Measurements from ENCODE around the gene PLSCR4.

PLSCR4 gene

DNA sequence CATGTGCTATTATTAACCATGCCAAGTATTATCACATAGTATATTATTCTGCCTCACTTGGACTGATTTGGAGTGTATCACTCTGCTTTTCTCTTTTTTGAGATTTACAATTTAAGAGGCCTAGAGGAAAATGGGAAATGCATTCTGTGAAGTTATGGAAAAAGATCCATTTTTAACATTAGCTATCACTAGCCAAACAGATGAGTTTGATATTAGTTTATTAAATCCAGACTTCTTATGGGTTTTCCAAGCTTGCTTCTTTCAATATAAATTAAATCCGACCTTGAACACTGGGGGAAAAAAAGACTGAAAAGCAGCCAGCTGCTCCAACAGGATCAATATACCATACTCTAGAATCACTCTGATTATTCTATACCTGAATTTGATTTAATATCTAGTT lies 59.9 kb downstream of the PLSCR4 start:
- no peak for DNase-seq (ENCODE audit: low read depth)

DNA sequence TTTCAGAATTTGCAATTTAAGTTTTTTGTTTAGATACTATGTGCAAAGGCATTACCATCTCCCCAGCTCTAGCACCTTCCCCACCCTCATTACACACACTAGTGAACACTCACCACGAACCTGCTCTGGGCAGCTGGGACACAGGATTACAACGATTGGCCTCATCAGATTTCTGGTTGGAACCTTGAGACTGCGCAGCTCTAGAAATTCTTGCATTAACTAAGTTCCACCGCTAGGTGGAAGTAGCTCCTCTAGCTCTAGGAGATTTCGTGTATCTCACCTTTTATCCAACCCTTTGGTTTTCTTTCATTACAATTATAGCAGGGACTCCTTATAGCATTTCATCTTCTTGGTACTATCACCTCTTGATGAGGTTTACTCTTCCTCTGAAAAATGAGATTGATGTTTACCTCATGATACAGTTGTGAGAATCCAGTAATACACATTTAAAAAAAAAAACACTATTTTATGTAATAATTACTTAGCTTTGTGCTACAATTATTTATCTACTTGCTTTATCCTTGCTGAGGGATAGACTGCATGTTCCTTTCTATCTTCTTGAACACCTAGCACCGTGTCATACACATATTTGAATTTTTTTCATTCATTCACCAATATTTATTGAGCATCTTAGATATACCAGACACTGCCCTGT lies 61.3 kb downstream of the PLSCR4 start:
- DNase-seq (ENCODE audit: low read depth): no peak

DNA sequence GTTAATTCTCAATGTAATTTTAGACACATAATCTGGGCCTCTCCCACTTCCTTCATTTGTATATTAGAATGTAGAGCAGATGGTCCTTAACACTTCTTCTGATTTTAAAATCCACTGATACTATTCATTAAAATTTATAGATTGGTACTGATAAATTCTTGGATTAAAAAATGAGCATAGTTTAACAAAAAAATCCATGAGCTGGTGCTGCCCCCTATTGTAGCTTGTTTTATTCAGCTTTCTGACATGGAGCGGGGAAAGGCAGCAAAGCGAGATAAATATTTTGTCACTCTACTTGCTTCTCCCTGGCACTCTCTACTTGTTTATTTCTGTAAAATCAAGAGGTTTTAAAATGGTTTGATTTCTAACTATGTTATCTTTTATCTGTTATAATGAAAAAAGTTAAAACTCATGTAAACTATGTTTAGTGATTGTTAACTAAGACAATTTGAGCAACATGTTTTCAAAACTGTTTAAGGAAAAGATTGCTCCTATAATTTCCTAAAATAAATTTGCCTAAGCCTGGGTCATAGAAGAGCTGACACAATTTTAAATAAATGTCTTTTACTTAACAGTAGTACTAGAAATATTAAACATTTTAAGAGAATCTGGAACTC lies 63.5 kb downstream of the PLSCR4 start:
- no peak for DNase-seq (ENCODE audit: low read depth)

DNA sequence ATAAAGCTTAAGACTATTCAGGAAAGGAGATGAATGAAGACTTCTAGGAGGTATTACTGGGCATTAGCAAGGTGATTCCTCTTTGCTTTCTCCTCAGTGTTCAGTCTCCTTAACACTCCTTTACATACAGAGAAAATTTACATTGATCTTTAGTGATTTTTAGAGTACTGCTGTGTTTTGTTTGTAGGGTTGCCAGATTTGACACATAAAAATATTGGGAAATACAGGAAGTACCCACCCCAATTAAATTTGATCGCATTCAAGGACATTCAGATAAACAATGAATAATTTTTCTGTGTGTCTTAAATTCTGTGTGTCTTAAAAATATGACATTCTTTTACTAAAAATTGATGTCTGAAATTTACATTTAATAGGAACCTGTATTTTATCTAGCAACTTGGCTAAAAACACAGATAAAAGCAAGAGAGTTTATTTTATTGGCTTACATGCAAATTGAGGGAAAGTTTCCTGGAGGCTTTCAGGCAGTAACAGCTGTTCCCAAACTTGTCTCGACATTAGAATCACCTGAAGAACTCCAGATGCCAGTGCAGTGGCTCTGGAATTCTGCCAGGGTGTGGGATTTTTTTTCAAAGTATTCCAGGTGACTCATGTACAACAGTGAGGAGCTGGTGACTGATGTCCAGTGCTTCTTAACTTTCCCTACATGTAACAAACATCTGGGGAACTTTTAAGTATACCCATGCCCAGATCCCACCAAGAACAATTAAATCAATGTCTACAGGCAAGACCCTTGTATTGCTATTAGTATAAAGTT lies 66.5 kb downstream of the PLSCR4 start:
- DNase-seq (ENCODE audit: low read depth): no peak

DNA sequence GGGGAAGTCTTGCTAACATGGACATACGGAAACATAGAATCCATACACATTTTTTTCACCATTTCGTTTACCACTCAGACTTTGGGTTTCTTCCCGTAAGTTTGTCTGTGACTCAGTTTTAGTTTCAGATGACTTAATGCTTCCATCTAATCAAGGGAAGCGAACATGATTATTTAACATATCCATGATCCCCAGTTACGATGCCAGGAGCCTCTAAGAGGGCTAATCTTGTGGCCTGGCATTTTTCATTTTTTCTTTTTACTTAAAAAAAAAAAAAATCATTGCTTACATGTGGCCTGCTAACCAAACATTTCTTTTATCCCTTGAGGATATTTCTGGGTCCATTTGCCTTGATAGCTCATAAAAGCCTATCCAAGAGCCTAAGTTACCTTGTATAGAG lies 69.7 kb downstream of the PLSCR4 start:
- DNase-seq (ENCODE audit: low read depth): no peak

DNA sequence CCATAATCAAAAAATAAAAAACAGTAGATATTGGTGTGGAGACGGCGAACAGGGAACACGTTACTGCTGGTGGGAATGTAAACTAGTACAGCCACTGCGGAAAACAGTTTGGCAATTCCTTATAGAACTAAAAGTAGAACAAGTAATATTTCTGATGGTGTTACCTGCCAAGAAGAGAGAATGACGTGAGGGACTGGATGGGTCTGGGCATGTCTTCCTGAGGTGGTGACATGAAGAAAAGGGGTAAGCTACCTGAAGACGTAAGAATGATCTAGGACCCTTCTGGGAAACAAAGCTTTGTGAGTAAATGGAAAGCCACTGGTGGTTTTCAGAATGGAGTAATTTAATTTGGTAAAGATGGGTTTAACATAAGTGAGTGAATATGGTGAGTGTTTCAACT lies 70.5 kb downstream of the PLSCR4 start:
- DNase-seq (ENCODE audit: low read depth): no peak

DNA sequence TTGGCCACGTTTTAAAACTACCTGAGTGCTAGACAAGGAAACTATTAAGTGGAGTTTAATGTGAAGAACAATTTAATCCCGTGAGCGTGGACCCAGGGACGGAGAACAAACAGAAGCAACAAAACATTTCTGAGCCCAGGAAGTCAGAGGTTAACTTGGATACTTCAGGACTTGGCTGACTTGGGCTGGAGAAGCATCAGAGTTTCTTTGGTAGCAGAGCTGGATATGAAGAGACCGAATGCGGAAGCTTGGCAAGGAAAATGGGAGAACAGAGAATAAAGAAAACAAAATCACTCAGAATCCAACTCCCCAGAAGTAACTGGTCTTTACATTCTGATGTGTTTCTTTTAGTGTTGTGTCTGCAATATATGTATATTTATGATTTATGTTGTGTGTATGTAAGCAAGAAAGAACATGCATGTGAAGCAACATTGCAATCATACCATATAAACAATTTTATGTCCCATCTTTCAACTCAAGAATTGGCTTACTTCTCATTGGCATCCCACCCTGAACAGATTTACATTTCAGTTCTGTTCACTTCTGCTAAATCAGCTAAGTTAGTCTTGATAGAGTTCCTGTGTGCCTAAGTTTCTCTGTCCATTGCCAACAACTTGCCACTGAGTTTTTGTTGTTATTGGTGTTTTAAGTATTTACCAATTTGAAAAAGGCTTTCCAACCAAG lies 72.8 kb downstream of the PLSCR4 start:
- DNase-seq (ENCODE audit: low read depth): no peak

DNA sequence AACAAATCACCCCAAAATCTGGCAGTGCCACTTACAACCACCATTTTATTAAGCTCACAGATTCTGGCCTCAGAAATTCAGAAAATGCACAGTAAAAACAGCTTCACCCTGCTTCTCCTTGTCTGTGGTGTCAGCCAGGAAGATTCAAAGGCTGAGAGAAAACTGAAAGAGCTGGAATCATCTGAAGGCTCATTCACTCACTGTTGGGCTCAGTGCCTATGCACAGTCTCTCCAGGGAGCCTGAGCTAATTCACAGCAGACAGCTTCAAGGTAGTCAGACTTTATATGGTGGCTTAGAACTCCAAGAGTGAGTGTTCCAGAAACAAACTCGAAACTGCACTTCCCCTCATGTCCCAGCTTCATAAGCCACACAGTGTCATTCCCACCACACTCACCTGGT lies 73.4 kb downstream of the PLSCR4 start:
- DNase-seq (ENCODE audit: low read depth): no peak

DNA sequence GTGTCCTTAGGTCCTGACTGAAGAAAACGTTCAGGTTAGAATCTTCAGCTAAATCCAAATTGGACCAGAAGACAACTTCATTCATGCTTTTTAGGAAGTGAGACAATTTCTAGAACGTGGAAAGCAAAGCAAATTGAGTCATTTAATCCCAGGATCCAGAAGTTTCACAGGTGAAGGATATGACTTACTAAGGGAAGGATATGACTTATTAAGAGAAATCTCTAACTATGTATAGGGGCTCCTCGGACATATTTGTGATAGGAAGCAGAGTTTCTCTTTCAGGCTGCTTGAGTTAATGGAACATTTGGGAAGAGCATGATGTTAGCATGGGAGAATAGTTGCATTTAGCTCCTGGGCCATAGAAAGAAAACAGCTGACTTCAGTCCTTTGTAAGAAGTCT lies 73.8 kb downstream of the PLSCR4 start:
- DNase-seq (ENCODE audit: low read depth): no peak

DNA sequence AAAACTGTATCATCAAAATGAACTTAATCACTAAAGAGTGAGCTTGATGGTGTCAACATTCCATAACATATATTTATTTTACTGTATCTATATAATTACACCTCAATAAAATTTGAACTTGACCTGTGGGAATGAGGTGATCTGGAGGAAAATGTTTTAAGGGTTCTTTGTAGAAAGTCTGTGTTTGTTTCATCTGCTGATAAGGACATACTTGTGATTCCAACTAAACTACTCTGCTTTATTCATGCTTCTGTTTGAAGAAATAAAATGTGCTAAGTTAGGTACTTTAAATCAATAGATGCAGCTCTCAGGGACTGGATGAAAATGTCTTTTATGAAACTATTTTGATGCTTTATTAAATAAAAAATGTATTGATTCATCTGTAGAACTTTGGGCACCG lies 78.3 kb downstream of the PLSCR4 start:
- no peak for DNase-seq (ENCODE audit: low read depth)

DNA sequence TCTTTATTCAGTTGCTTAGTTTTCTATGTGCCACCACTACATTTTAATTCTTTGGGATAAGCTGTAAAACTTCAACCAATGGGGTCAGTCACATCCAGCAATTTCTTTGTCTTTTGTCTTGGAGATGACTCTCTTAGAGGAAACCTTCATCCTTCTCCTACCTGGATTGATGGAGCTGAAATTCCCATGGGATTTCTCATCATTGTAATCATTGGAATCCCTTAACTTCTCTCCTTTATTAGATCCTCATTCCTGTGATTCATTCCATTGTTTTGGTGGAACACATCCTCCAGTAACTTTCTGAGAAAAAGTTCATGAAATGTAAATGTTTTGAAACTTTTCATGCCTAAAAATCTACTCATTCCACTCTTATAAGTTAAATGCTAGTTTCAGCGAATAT lies 80.3 kb downstream of the PLSCR4 start:
- no peak for DNase-seq (ENCODE audit: low read depth)

DNA sequence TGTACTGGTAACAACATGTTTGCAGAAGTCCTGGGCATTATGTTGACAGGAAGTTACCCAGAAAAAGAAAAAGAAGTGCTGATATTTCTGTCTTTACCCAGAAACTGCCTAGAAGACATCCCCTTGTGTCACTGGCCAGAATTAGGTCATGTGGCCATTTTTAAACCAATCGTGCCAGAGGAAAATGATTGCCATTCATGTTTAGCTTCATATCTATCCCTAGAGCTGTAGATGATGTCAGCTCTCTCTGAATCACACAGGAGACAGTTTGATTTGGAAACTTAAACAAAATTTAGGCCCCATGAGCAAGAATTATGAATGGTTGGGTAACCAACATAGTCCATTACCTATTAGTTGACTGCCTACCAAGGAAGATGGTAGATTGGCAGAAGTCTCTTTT lies 81.0 kb downstream of the PLSCR4 start:
- no peak for DNase-seq (ENCODE audit: low read depth)

DNA sequence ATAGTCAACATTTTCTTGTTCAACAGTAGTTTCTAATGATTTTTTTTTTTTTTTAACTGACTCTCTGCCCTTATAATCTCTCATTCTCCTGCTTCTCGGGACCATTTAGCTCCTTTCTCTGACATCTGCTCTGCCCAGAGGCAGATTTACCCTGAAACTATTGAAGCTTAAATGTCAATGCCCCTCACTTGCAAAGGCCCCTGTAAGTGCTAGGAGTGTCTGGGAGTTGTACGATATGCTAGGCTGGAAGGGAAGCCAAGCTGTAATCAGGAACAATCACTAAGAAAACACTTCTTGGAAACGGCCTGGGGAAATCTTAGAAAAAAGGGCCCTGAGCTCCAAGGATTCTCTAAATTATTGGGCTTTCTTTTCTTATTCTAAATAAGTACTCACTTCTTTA lies 84.1 kb downstream of the PLSCR4 start:
- DNase-seq (ENCODE audit: low read depth): no peak

DNA sequence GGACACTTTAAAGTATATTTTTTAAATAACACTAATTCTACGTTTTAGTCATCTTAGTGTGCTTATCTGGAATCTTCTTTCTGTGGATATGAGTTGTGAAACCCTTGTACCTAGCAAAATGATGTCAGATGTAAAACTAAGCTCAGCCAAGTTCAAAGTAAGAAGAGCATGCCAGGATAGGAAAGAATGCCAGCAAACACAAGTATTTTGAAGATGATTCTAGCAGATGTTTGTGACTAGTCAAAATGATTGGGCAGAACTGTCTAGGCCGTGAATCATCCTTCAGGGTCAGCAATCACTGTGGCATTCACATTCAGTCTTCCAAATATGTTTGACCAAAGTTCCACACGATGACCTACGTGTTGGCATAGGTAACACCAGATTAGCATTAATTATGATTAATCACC lies 84.5 kb downstream of the PLSCR4 start:
- no peak for DNase-seq (ENCODE audit: low read depth)

DNA sequence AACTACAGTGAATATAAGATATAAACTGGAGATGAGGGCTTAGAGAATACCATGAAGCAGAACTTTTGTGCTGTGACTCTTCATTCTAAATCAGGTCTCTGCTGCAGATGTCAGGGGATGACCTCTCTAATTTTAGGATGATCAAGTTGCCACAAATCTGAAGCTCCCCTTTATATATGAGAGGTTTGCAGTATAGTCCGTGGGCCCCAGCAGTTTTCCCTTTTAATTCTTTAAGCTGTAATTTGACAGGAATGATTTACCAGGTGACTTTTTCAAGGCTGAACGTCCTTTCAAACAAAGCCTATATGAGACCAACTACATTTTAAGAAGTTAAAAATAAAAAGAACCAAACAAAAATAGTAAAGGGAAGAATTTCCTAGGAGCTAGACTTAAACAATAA lies 85.0 kb downstream of the PLSCR4 start:
- no peak for DNase-seq (ENCODE audit: low read depth)

DNA sequence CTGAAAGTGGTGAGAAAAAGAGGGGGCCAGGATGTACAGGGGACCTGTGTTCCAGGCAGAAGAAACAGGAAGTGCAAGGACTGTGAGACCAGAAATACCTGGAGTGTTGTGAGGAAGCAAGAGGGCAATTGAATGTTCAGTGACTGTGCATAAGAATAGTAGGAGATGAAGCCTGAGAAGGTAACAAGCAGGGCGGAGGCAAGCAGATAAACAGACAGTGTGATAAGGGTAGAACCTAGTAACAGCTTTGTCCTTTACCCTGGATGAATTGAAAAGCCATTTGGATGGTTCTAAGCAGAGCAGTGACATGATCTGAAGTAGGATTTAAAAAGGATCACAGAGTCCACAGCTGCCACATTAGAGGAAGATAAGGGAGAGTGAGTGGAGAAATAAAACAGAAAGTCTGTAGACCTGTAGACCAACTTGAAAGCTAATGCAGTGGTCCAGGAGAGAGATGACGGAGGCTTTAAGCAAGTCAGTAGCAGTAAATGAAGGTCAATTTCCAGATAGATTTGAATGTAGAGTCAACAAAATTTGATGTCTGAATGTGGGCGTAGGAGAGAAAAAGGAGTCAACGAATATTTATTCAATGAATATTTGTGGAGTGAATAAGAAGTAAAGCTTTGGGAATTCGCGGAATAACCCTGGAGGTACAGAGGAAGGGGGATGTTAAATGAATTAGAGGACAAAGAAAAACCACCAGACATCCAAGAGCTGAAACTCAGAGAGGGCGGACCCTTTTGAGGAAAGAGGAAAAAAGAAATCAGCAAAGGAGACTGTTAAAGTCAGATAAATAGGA lies 85.7 kb downstream of the PLSCR4 start:
- no peak for DNase-seq (ENCODE audit: low read depth)

DNA sequence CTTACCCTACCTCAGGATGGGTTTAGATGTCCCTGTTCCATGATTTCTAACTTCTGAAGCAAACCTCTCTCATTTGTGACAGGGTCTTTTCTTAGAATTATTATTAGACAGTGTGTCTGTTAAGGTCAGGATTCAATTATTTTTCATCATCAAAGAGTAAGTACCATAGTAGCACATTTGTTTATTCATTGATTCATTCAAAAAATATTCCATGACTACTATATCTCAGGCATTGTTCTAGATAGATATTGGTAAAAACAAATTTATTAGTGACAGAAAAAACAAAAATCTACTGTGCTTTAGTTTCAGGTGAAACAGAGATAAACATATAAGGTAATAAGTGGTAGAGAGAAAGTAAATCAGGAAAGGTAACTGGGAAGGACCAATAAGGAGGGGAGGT lies 86.4 kb downstream of the PLSCR4 start:
- DNase-seq (ENCODE audit: low read depth): no peak

DNA sequence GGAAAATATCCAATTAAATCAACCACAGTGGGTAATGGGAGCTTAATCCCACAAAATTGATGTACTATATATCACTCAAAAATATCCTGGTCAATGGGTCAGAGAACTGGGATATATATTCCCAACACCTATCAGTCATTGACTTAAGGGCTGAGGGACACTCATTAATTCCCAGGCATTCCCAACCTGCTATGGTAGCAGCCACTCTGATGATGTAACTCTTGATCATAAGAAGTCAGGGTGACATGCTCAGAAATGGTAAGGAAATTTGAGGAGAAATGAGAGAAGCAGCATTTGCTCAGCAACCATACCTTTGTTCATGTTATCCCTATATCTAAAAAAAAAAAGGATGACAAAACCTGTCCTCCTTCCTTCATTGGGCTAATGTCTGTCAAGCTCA lies 86.8 kb downstream of the PLSCR4 start:
- DNase-seq (ENCODE audit: low read depth): no peak

DNA sequence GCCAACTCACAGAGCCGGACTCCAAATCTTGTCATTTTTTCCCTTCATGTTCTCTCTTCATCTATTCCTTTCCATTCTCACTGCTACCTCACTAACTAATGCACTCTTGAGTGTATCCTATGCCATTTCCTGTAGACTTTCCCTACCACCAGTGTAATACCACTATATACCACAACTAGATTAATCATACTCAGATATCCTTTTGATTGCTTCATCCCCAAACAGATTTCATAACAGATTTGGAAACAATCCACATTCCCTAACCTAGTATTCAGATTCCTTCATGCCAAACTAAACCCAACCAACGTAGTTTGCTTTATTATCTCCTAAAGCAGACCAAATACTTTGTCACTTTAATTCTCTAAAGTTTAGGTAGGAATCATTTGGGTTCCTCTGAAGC lies 87.3 kb downstream of the PLSCR4 start:
- DNase-seq (ENCODE audit: low read depth): no peak

DNA sequence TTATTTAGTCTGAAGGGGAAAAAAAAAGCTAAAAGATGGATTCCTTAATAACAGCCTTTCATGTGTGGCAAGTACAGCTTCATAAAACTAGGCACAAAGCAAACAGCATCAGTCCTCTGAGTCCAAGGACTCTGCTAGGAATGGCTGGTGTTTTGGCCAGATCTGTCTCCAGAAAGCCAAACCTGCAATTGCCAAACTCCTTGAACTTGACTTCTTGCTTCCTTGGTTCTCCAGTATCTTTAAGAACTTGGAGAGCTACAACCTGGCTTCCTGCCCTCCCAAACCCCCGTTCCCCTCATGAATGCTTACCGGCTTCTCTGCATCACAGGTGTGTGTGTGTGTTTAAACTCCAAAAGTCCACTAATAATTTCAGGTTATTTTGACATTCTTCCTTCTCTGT lies 88.3 kb downstream of the PLSCR4 start:
- no peak for DNase-seq (ENCODE audit: low read depth)

DNA sequence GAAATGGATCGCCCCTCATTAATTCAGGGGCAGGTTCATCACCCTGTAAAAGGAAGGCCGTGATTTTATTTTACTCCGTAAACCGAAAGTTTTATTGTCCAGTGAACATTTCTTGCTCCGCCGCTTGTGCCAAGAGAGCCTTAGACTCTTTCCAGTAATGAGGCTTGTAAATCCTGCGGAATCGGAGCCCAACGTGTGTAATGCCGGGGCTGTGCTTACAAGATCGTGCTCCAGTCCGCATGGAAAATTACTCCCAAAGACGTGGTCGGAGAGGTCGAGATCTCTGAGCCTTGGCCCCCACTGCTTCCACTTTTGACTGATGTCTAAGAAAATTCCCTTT lies 89.3 kb downstream of the PLSCR4 start:
- no peak for DNase-seq (ENCODE audit: low read depth)

DNA sequence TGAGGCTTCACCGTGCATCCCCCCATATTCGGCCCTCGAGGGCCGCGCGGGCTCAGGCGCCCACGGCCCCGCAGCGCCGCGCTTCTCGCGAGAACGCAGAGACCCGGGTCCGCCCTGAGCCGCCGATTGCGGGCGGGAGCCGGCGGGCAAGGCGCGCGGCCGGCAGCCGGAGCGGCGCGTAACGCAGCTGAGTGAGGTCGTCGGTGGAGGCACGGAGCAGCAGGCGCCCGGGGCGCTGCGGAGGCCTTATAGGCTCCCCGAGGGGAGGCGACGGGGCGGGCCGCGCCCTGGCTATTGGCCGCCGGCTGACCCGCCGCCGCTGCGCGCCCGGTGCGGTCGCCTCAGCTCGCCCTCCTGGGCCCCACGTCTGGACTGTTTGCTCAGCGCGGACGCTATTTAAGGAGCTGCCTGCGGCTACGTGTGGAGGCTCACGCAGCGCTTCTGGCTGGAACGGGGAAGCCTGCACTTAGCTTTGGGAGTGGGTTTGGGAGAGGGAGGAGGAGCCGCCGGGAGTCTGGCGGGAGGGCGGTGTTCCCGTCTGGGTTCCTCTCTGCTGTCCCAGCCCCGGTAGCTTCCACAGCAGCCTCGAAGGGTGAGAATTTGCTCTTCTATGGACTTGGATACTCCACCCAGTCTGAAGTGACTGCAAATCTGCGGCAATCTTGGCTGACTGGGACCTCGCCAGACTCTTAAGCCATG lies 89.8 kb downstream of the PLSCR4 start, which contains the start of gene PLOD2:
PLOD2 (minus strand) TSS at position 221 of the 699 bp plus-strand sequence; CDS start at position 26, 195 bp downstream.
- DNase-seq (ENCODE audit: low read depth): no peak
